Vagina (tissue), 2 donors: ENCODE measurements around the gene CAMKK2.

Source experiments
- CTCF ChIP-seq, 3 experiments: fragments of 450-650 bp in 2 of 3; fragments of 200-600 bp in 1 of 3; sonication (generic) in 1 of 3; IDR thresholded peaks; one replicate each; pipeline ENCODE4 v1.5.1; 2017 to 2019; ENCODE audit warnings: antibody characterized with exemption in 3 of 3, mild to moderate bottlenecking in 2 of 3, moderate library complexity in 2 of 3
- POLR2A ChIP-seq, 2 donors: fragments of 450-650 bp; IDR thresholded peaks; one replicate each; pipeline ENCODE4 v1.6.1; 2017; ENCODE audit warnings: antibody characterized with exemption in 2 of 2, mild to moderate bottlenecking in 2 of 2, moderate library complexity in 2 of 2
- POLR2AphosphoS5 ChIP-seq, 2 donors: sonication (generic); formaldehyde crosslinking; IDR thresholded peaks; one replicate each; pipeline ENCODE4 v1.9.0; 2017; ENCODE audit warnings: antibody characterized with exemption in 2 of 2, mild to moderate bottlenecking in 2 of 2, low read depth in 1 of 2; ENCODE audit not compliant: insufficient read depth in 1 of 2

GRCh38 chr12:121198949-121199348 is 97.6 kb downstream of the CAMKK2 start:
- TF ChIP-seq CTCF (IDR thresholded peaks at IDR 0.05) (no peak), POLR2AphosphoS5 (IDR thresholded peaks at IDR 0.05; ENCODE audit: insufficient read depth in 1 of 2, low read depth in 1 of 2) (no peak), POLR2A (IDR thresholded peaks at IDR 0.05) (no peak)
